GM23248 (cell line): ENCODE results near the gene LCORL. TPM values are rescaled to one million over a fixed set of nuclear protein-coding genes. Genes with fewer than 3 reads are reported as not detected.

Experiments used
- DNase-seq: peaks from one replicate; pipeline ENCODE4 v3.0.0-alpha.2; 2015
- H2AFZ ChIP-seq: fragments of 200-600 bp; sonication (generic); 2 replicates; pipeline ENCODE4 v1.6.1; 2016; ENCODE audit warnings: antibody characterized with exemption
- H3F3A ChIP-seq: fragments of 200-600 bp; sonication (generic); 2 replicates; pipeline ENCODE4 v1.6.1; 2016; ENCODE audit warnings: mild to moderate bottlenecking, antibody characterized with exemption, mixed run types; ENCODE audit not compliant: insufficient read depth
- H3K27ac ChIP-seq: fragments of 200-600 bp; sonication (generic); 2 replicates; pipeline ENCODE4 v1.5.1; 2016; ENCODE audit warnings: mild to moderate bottlenecking
- H3K27me3 ChIP-seq: fragments of 200-600 bp; sonication (generic); replicated peaks from 2 replicates; pipeline ENCODE4 v1.6.1; 2016; ENCODE audit warnings: mild to moderate bottlenecking; ENCODE audit not compliant: insufficient read depth
- H3K36me3 ChIP-seq: fragments of 200-600 bp; sonication (generic); 2 replicates; pipeline ENCODE4 v1.6.1; 2016; ENCODE audit warnings: low read depth, mild to moderate bottlenecking
- H3K4me1 ChIP-seq: fragments of 200-600 bp; sonication (generic); 2 replicates; pipeline ENCODE4 v1.6.1; 2016; ENCODE audit warnings: mild to moderate bottlenecking; ENCODE audit not compliant: insufficient read depth
- H3K4me2 ChIP-seq: fragments of 200-600 bp; sonication (generic); one replicate; pipeline ENCODE4 v1.6.1; 2016; ENCODE audit warnings: mild to moderate bottlenecking; ENCODE audit not compliant: unreplicated experiment
- H3K4me3 ChIP-seq: fragments of 200-600 bp; sonication (generic); 2 replicates; pipeline ENCODE4 v1.5.1; 2016; ENCODE audit warnings: mild to moderate bottlenecking
- H3K79me2 ChIP-seq: fragments of 200-600 bp; sonication (generic); 2 replicates; pipeline ENCODE4 v1.6.1; 2016; ENCODE audit warnings: mild to moderate bottlenecking; ENCODE audit not compliant: insufficient read depth
- H3K9ac ChIP-seq: fragments of 200-600 bp; sonication (generic); 2 replicates; pipeline ENCODE4 v1.6.1; 2016; ENCODE audit warnings: mild to moderate bottlenecking
- H3K9me2 ChIP-seq: fragments of 200-600 bp; sonication (generic); 2 replicates; pipeline ENCODE4 v1.6.1; 2016; ENCODE audit warnings: mixed run types, mild to moderate bottlenecking, moderate library complexity; ENCODE audit not compliant: insufficient read depth
- H3K9me3 ChIP-seq: fragments of 200-600 bp; sonication (generic); one replicate; pipeline ENCODE4 v1.6.1; 2017; ENCODE audit warnings: low read depth
- H4K20me1 ChIP-seq: fragments of 200-600 bp; sonication (generic); 2 replicates; pipeline ENCODE4 v1.6.0; 2016; ENCODE audit not compliant: insufficient read depth
- EZH2 ChIP-seq: fragments of 200-600 bp; sonication (generic); IDR thresholded peaks from 2 replicates; pipeline ENCODE4 v1.6.1; 2018; ENCODE audit warnings: antibody characterized with exemption, mild to moderate bottlenecking; ENCODE audit not compliant: insufficient read depth, poor library complexity, severe bottlenecking
- EZH2phosphoT487 ChIP-seq: fragments of 200-600 bp; sonication (generic); IDR thresholded peaks from 2 replicates; pipeline ENCODE4 v1.6.1; 2018; ENCODE audit warnings: antibody characterized with exemption, moderate library complexity, mild to moderate bottlenecking, low read depth; ENCODE audit not compliant: insufficient read depth
- WGBS, 2 experiments: methylation state at CpG; one replicate each; pipeline ENCODE4 v1.1.6; 2015 to 2017; ENCODE audit warnings: low lambda C conversion rate in 2 of 2, low coverage in 1 of 2; ENCODE audit errors: missing lambda C conversion rate in 2 of 2; 5-methylcytosine and 5-hydroxymethylcytosine counted together
- in situ Hi-C: fragments of 300-500 bp; cut with MboI; formaldehyde crosslinking; loops from 2 replicates; pipeline ENCODE4 v1.15.0; 2020
- polyA plus RNA-seq: library from polyadenylated mRNA; unstranded; fragments of >200 nt; fragmentation: Nextera tagmentation; extraction: Ambion mirVana; gene quantifications from 2 replicates; pipeline ENCODE4 v1.2.1, GENCODE V29; 2016
- total RNA-seq: library from RNA; depleted of rRNA; stranded (reverse); fragments of >200 nt; shearing (Covaris generic); gene quantifications from 2 replicates; pipeline ENCODE4 v1.2.3, GENCODE V29; 2014; rRNA removed

LCORL gene
- total RNA-seq (6.2 and 16.8 TPM in 2 replicates), polyA plus RNA-seq (3.9 and 5.0 TPM in 2 replicates)

DNA sequence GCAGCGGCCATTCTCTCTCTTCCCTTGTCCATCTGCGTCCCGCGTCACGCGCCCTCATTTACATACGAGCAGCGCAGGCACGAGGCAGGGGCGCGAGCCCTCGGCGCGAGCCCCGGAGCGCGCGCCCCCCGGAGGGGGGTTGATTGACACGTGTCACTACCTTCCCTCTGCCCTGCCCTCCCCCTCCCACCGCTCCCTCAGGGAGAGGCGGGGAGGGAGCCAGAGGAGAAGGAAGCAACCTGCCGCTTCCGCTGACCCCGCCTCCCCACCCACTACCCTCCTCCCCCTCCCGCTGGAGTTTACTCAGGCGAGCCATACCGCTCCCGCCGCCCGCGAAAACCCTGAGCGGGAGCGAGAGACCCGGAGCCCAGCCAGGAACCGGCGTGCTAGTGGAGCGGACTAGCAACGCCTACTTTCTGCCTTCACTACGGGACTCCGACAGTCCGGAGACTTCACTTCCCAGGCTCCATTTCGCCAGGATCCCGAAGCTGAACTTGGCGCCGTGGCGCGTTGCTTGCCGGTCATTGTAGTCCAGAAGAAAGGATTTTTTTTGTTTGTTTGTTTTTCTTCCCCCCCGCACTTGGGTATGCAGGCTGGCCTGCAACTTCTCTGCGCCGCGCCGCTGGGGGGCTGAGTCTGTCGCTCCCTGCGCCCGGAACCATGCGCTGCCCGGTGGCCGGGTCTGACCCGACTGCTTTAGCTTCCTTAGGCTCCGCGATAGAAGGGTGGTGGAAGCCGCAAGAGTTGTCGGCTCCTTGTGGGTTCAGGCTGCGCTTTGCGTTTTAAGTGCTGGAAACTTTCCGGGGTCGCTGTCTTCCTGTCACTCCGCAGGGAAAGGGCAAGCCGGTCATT is at the start of gene LCORL:
Gene LCORL (minus strand): TSS at position 36 of the 852 bp plus-strand sequence. CDS start 4 bp downstream, at position 32.
- peak within 1 kb of the TSS; percentile 82 for H3K9ac ChIP-seq
- TF ChIP-seq EZH2phosphoT487 (no peak), EZH2 (no peak)
- peak within 1 kb of the TSS; percentile 94 for H3K4me2 ChIP-seq
- WGBS, 2 experiments = 0 to 2% methylated on average over 45 to 67 of the region's 71 CpGs
- no peaks in the 10 kb centered on the region for H3K9me3 ChIP-seq
- peak within 1 kb of the TSS; percentile 96 for H3K4me3 ChIP-seq
- peaks cover 38% of the 10 kb centered on the region for H3K79me2 ChIP-seq
- H3K27ac ChIP-seq = peak within 1 kb of the TSS; percentile 67
- H2AFZ ChIP-seq = peak within 1 kb of the TSS; percentile 99
- H3K4me1 ChIP-seq = peaks cover 10% of the 10 kb centered on the region
- peaks cover 11% of the 10 kb centered on the region for H3F3A ChIP-seq
- no peaks in the 10 kb centered on the region for H3K9me2 ChIP-seq
- in situ Hi-C loops = no loop called here
- H3K27me3 ChIP-seq = no peaks in the 10 kb centered on the region
- no peaks in the 10 kb centered on the region for H4K20me1 ChIP-seq
- DNase-seq = peak; percentile 98
- no peaks in the 10 kb centered on the region for H3K36me3 ChIP-seq

- no peaks in the 10 kb centered on the region for H3K9me3 ChIP-seq
- no peaks in the 10 kb centered on the region for H3K36me3 ChIP-seq
- H3K79me2 ChIP-seq = no peaks in the 10 kb centered on the region
- H3K9me2 ChIP-seq = peaks cover 3% of the 10 kb centered on the region; the same call in 1 of the 2 replicates
- 21 to 23% methylated on average over 4 of the region's 4 CpGs for WGBS, 2 experiments
- no peak overlapping the region for H2AFZ ChIP-seq
- H3K27ac ChIP-seq = no peak overlapping the region
- H3K4me2 ChIP-seq = no peak overlapping the region
- no peak overlapping the region for H3K4me3 ChIP-seq
- H4K20me1 ChIP-seq = no peaks in the 10 kb centered on the region
- H3K9ac ChIP-seq = no peak overlapping the region
- TF ChIP-seq EZH2phosphoT487 (no peak), EZH2 (no peak)
- DNase-seq = no peak
- no peaks in the 10 kb centered on the region for H3F3A ChIP-seq
- in situ Hi-C loops = no loop called here
- H3K27me3 ChIP-seq = no peaks in the 10 kb centered on the region
- no peaks in the 10 kb centered on the region for H3K4me1 ChIP-seq
These were observed 48.3 kb upstream of the LCORL start for GRCh38 chr4:18069810-18070209.

- H3F3A ChIP-seq = no peaks in the 10 kb centered on the region
- H3K9me2 ChIP-seq = peaks cover 3% of the 10 kb centered on the region; the same call in 1 of the 2 replicates
- H3K9me3 ChIP-seq = peaks cover 6% of the 10 kb centered on the region
- H3K27ac ChIP-seq = no peak overlapping the region
- no peak overlapping the region for H3K9ac ChIP-seq
- TF ChIP-seq EZH2 = no peak
- TF ChIP-seq EZH2phosphoT487 = no peak
- no peaks in the 10 kb centered on the region for H3K36me3 ChIP-seq
- H3K4me2 ChIP-seq = no peak overlapping the region
- H3K4me3 ChIP-seq = no peak overlapping the region
- no peaks in the 10 kb centered on the region for H3K27me3 ChIP-seq
- no peaks in the 10 kb centered on the region for H4K20me1 ChIP-seq
- no peak for DNase-seq
- no peak overlapping the region for H2AFZ ChIP-seq
- H3K79me2 ChIP-seq = no peaks in the 10 kb centered on the region
- 30 to 41% methylated on average over 2 of the region's 2 CpGs for WGBS, 2 experiments
- in situ Hi-C loops = no loop called here
- no peaks in the 10 kb centered on the region for H3K4me1 ChIP-seq
These were observed 45.5 kb upstream of the LCORL start for GRCh38 chr4:18067031-18067430.

GRCh38 chr4:18063079-18063478 is 41.5 kb upstream of the LCORL start:
- Histone ChIP-seq H3K79me2 (no peaks in the 10 kb centered on the region), H3K4me2 (no peak overlapping the region), H3K36me3 (no peaks in the 10 kb centered on the region), H2AFZ (no peak overlapping the region), H3K9me3 (peaks cover 6% of the 10 kb centered on the region), H3K4me1 (no peaks in the 10 kb centered on the region), H3K9ac (no peak overlapping the region), H4K20me1 (no peaks in the 10 kb centered on the region), H3K27ac (no peak overlapping the region), H3K9me2 (peaks cover 3% of the 10 kb centered on the region; the same call in 1 of the 2 replicates), H3K27me3 (no peaks in the 10 kb centered on the region), H3F3A (no peaks in the 10 kb centered on the region), H3K4me3 (no peak overlapping the region)
- no peak for DNase-seq
- in situ Hi-C loops = no loop called here
- no peak for TF ChIP-seq EZH2
- TF ChIP-seq EZH2phosphoT487 = no peak
